ENCODE data around the gene PHKG2. TPM values are rescaled to one million over a fixed set of nuclear protein-coding genes. Genes with fewer than 3 reads are reported as not detected.
"Not testable (repeated sequence)": the region's sequence is repeated elsewhere in the genome, so short reads cannot be mapped to it uniquely, and the experiment has no call there.

PHKG2 gene
- polyA plus RNA-seq, 1 donor (not counting 4 experiments of a cell fraction or from before 2014, with no cell fraction given): 31.8 TPM

DNA sequence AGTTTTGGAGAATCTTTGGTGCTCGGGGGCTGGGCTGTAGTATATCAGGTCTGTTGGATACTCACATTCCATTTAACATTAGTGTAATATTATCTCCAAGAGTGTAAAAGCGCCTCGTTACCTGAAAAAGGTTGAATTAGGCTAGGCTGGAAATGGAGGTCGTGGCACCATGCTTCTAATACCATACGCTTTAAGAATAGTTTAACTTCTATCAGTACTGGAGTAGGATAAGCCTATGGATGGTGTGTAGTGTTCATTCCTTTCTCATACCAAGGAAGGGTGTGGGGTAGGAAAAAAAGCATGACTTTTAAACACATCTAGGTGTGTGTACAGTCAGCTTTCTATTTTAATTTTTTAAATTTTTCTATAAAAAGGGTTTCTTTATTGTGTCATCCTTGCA, 47.3 kb upstream of the PHKG2 start:
- TF ChIP-seq EZH2 (IDR thresholded peaks at IDR 0.05; ENCODE audit: low read length): no peak
- TF ChIP-seq, protein P1, sequence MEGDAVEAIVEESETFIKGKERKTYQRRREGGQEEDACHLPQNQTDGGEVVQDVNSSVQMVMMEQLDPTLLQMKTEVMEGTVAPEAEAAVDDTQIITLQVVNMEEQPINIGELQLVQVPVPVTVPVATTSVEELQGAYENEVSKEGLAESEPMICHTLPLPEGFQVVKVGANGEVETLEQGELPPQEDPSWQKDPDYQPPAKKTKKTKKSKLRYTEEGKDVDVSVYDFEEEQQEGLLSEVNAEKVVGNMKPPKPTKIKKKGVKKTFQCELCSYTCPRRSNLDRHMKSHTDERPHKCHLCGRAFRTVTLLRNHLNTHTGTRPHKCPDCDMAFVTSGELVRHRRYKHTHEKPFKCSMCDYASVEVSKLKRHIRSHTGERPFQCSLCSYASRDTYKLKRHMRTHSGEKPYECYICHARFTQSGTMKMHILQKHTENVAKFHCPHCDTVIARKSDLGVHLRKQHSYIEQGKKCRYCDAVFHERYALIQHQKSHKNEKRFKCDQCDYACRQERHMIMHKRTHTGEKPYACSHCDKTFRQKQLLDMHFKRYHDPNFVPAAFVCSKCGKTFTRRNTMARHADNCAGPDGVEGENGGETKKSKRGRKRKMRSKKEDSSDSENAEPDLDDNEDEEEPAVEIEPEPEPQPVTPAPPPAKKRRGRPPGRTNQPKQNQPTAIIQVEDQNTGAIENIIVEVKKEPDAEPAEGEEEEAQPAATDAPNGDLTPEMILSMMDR (optimal IDR thresholded peaks at IDR 0.05 in 1 of 3, IDR thresholded peaks at IDR 0.05 in 1 of 3, conservative IDR thresholded peaks at IDR 0.05 in 1 of 3; ENCODE audit: extremely low read depth in 1 of 3, insufficient read depth in 2 of 3, low read length in 3 of 3): no peak
- Histone ChIP-seq H3K79me2 (ENCODE audit: control insufficient read depth, insufficient read depth, low read length) (peaks cover 40% of the 10 kb centered on the region), H3K4me1 (ENCODE audit: control insufficient read depth, extremely low read depth, insufficient read depth, low read length) (peaks cover 12% of the 10 kb centered on the region), H3K4me2 (ENCODE audit: control insufficient read depth, extremely low read depth, insufficient read depth, low read depth, low read length) (no peak overlapping the region), H3K4me3 (ENCODE audit: control insufficient read depth in 2 of 3, extremely low read depth in 1 of 3, insufficient read depth in 2 of 3, low read depth in 1 of 3, low read length in 3 of 3) (no peak overlapping the region), H4K20me1 (ENCODE audit: control insufficient read depth, extremely low read depth, insufficient read depth, low read length) (no peaks in the 10 kb centered on the region), H3K27ac (ENCODE audit: control insufficient read depth, insufficient read depth, low read length) (no peak overlapping the region), H2AFZ (ENCODE audit: control insufficient read depth, low read length) (no peak overlapping the region), H3K36me3 (ENCODE audit: control insufficient read depth in 2 of 2, extremely low read depth in 1 of 2, insufficient read depth in 2 of 2, low read length in 2 of 2) (peaks cover 22 to 25% of the 10 kb centered on the region in 2 experiments), H3K27me3 (ENCODE audit: control insufficient read depth, extremely low read depth, insufficient read depth, low read length) (no peaks in the 10 kb centered on the region), H3K9ac (ENCODE audit: control insufficient read depth, extremely low read depth, insufficient read depth, low read length) (no peak overlapping the region), H3K9me3 (ENCODE audit: control insufficient read depth, low read depth, low read length) (no peaks in the 10 kb centered on the region), H3K9me1 (ENCODE audit: control insufficient read depth, extremely low read depth, insufficient read depth, low read length) (no peaks in the 10 kb centered on the region)
- dilution Hi-C loops (cut with MboI; ENCODE audit: extremely low pct_ligation_motif_present, low sequenced_read_pairs): no loop called here
- FAIRE-seq: no peak
- DNase-seq (ENCODE audit: low read depth, low spot score): no peak

DNA sequence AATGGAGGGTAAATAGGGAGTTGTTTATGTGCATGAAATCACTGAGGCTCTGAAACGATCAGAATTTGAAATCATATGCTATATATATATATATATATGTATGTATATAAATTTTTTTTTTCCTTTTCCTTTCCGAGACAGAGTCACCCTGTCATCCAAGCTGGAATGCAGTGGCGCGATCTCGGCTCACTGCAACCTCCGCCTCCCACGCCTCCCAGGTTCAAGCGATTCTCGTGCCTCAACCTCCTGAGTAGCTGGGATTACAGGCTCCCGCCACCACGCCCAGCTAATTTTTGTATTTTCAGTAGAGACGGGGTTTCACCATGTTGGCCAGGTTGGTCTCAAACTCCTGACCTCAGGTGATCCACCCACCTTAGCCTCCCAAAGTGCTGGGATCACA, 45.2 kb upstream of the PHKG2 start:
- dilution Hi-C loops (cut with MboI; ENCODE audit: extremely low pct_ligation_motif_present, low sequenced_read_pairs); FAIRE-seq; H3K4me3 ChIP-seq (ENCODE audit: control insufficient read depth in 2 of 3, extremely low read depth in 1 of 3, insufficient read depth in 2 of 3, low read depth in 1 of 3, low read length in 3 of 3); H3K27ac ChIP-seq (ENCODE audit: control insufficient read depth, insufficient read depth, low read length); H3K9me3 ChIP-seq (ENCODE audit: control insufficient read depth, low read depth, low read length); H3K4me1 ChIP-seq (ENCODE audit: control insufficient read depth, extremely low read depth, insufficient read depth, low read length); H3K9ac ChIP-seq (ENCODE audit: control insufficient read depth, extremely low read depth, insufficient read depth, low read length); DNase-seq (ENCODE audit: low read depth, low spot score); H2AFZ ChIP-seq (ENCODE audit: control insufficient read depth, low read length); H3K9me1 ChIP-seq (ENCODE audit: control insufficient read depth, extremely low read depth, insufficient read depth, low read length); H3K4me2 ChIP-seq (ENCODE audit: control insufficient read depth, extremely low read depth, insufficient read depth, low read depth, low read length); H4K20me1 ChIP-seq (ENCODE audit: control insufficient read depth, extremely low read depth, insufficient read depth, low read length); H3K27me3 ChIP-seq (ENCODE audit: control insufficient read depth, extremely low read depth, insufficient read depth, low read length): not testable (repeated sequence)
- peaks cover 43% of the 10 kb centered on the region for H3K79me2 ChIP-seq (ENCODE audit: control insufficient read depth, insufficient read depth, low read length)
- H3K36me3 ChIP-seq (ENCODE audit: control insufficient read depth in 2 of 2, extremely low read depth in 1 of 2, insufficient read depth in 2 of 2, low read length in 2 of 2): peaks cover 38 to 40% of the 10 kb centered on the region in 2 experiments

DNA sequence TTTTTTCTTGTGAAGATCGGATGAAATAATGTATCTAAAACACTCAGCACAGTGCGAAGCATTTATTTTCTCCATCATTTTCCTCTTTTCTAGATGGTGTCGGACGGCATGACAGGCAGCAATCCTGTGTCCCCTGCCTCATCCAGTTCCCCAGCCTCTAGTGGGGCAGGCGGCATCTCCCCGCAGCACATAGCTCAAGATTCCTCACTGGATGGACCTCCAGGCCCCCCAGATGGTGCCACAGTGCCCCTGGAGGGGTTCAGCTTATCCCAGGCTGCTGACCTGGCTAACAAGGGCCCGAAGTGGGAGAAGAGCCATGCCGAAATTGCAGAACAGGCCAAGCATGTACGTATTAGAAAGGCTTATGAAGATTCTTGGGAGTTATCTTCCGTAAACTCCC, 44.3 kb upstream of the PHKG2 start:
- H3K4me3 ChIP-seq (ENCODE audit: control insufficient read depth in 2 of 3, extremely low read depth in 1 of 3, insufficient read depth in 2 of 3, low read depth in 1 of 3, low read length in 3 of 3): no peak overlapping the region
- H3K9me1 ChIP-seq (ENCODE audit: control insufficient read depth, extremely low read depth, insufficient read depth, low read length): no peaks in the 10 kb centered on the region
- H3K9ac ChIP-seq (ENCODE audit: control insufficient read depth, extremely low read depth, insufficient read depth, low read length): no peak overlapping the region
- no peak overlapping the region for H3K4me2 ChIP-seq (ENCODE audit: control insufficient read depth, extremely low read depth, insufficient read depth, low read depth, low read length)
- H3K27ac ChIP-seq (ENCODE audit: control insufficient read depth, insufficient read depth, low read length): no peak overlapping the region
- no peaks in the 10 kb centered on the region for H3K9me3 ChIP-seq (ENCODE audit: control insufficient read depth, low read depth, low read length)
- peaks cover 6% of the 10 kb centered on the region for H3K4me1 ChIP-seq (ENCODE audit: control insufficient read depth, extremely low read depth, insufficient read depth, low read length)
- H3K36me3 ChIP-seq (ENCODE audit: control insufficient read depth in 2 of 2, extremely low read depth in 1 of 2, insufficient read depth in 2 of 2, low read length in 2 of 2): peaks cover 41 to 43% of the 10 kb centered on the region in 2 experiments
- FAIRE-seq: no peak
- TF ChIP-seq, protein P1 (optimal IDR thresholded peaks at IDR 0.05 in 1 of 3, IDR thresholded peaks at IDR 0.05 in 1 of 3, conservative IDR thresholded peaks at IDR 0.05 in 1 of 3; ENCODE audit: extremely low read depth in 1 of 3, insufficient read depth in 2 of 3, low read length in 3 of 3): no peak
- no peak for TF ChIP-seq EZH2 (IDR thresholded peaks at IDR 0.05; ENCODE audit: low read length)
- H4K20me1 ChIP-seq (ENCODE audit: control insufficient read depth, extremely low read depth, insufficient read depth, low read length): no peaks in the 10 kb centered on the region
- DNase-seq (ENCODE audit: low read depth, low spot score): no peak
- H3K79me2 ChIP-seq (ENCODE audit: control insufficient read depth, insufficient read depth, low read length): peaks cover 42% of the 10 kb centered on the region
- H3K27me3 ChIP-seq (ENCODE audit: control insufficient read depth, extremely low read depth, insufficient read depth, low read length): no peaks in the 10 kb centered on the region
- H2AFZ ChIP-seq (ENCODE audit: control insufficient read depth, low read length): no peak overlapping the region
- dilution Hi-C loops (cut with MboI; ENCODE audit: extremely low pct_ligation_motif_present, low sequenced_read_pairs): no loop called here

All from keratinocyte (primary cell).